ENCODE data around the gene KDM5B. TPM values are rescaled to one million over a fixed set of nuclear protein-coding genes. Genes with fewer than 3 reads are reported as not detected.
"Not testable (repeated sequence)": the region's sequence is repeated elsewhere in the genome, so short reads cannot be mapped to it uniquely, and the experiment has no call there.

KDM5B gene
- total RNA-seq, 4 donors from 2014 or later, result 50.5 to 104 (median 71.7) TPM

DNA sequence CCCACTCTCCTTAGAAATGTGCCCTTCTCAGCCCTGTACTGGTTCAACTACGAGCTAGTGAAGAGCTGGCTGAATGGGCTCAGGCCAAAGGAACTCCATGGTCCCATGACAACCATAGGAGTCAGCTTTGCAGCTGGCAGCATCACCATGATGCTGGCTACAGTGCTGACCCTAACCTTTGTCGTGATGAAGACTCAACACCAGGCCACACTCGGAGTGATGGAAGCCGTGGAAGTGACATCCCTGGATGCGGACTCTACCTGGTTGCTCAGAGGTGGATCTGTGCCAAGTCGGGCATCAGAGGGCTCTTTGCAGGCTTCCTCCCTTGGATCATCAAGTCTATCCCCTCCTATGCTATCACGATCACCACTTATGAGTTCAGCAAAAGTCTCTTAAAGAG, 11.6 kb downstream of the KDM5B start:
- WGBS, 2 donors (ENCODE audit: low coverage in 1 of 2), result 86% methylated on average over 7 of the region's 7 CpGs; no CpG with 5 or more reads in 1 of the 2 donors

DNA sequence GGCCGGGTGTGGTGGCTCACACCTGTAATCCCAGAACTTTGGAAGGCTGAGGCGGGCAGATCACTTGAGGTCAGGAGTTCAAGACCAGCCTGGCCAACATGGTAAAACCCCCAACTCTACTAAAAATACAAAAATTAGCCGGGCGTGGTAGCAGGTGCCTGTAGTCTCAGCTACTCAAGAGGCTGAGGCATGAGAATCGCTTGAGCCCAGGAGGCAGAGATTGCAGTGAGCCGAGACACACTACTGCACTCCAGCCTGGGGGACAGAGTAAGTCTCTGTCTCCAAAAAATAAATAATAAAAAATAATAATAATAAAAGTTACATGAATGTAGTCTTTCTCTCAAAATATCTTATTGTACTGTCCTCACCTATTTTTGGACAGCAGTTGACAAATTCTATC, 13.3 kb downstream of the KDM5B start:
- H3K36me3 ChIP-seq; H3K27me3 ChIP-seq; intact Hi-C loops (cut with DNase I; ENCODE audit: low total_unique reads); H3K27ac ChIP-seq; in situ Hi-C loops (cut with MboI; ENCODE audit: low pct_ligation_motif_present in 1 of 4, low pct_unique_long_range_greater_than_20kb in 1 of 4, low sequenced_read_pairs in 3 of 4); H3K9me3 ChIP-seq; DNase-seq; H3K4me3 ChIP-seq: not testable (repeated sequence)
- WGBS, 2 donors (ENCODE audit: low coverage in 1 of 2), result 53 to 60% methylated on average over 6 of the region's 6 CpGs
- peaks cover 14 to 67% (median 36%) of the 10 kb centered on the region in 4 donors for H3K4me1 ChIP-seq

More for the DNA sequence above, 11.6 kb downstream of the KDM5B start:
- in situ Hi-C loops (cut with MboI; ENCODE audit: low pct_ligation_motif_present in 1 of 4, low pct_unique_long_range_greater_than_20kb in 1 of 4, low sequenced_read_pairs in 3 of 4) (no loop called here), intact Hi-C loops (cut with DNase I; ENCODE audit: low total_unique reads) (no loop called here)
- Histone ChIP-seq H3K27ac (no peak overlapping the region), H3K9me3 (no peaks in the 10 kb centered on the region), H3K4me1 (peaks cover 7 to 50% (median 20%) of the 10 kb centered on the region in 4 donors), H3K36me3 (no peaks in the 10 kb centered on the region), H3K27me3 (no peaks in the 10 kb centered on the region), H3K4me3 (no peak overlapping the region)
- DNase-seq, result no peak
- TF ChIP-seq, protein P1, sequence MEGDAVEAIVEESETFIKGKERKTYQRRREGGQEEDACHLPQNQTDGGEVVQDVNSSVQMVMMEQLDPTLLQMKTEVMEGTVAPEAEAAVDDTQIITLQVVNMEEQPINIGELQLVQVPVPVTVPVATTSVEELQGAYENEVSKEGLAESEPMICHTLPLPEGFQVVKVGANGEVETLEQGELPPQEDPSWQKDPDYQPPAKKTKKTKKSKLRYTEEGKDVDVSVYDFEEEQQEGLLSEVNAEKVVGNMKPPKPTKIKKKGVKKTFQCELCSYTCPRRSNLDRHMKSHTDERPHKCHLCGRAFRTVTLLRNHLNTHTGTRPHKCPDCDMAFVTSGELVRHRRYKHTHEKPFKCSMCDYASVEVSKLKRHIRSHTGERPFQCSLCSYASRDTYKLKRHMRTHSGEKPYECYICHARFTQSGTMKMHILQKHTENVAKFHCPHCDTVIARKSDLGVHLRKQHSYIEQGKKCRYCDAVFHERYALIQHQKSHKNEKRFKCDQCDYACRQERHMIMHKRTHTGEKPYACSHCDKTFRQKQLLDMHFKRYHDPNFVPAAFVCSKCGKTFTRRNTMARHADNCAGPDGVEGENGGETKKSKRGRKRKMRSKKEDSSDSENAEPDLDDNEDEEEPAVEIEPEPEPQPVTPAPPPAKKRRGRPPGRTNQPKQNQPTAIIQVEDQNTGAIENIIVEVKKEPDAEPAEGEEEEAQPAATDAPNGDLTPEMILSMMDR (IDR thresholded peaks at IDR 0.05), result no peak
- TF ChIP-seq POLR2A (IDR thresholded peaks at IDR 0.05) (no peak), EP300 (IDR thresholded peaks at IDR 0.05; ENCODE audit: low read depth) (no peak), POLR2AphosphoS5 (IDR thresholded peaks at IDR 0.05) (no peak)

DNA sequence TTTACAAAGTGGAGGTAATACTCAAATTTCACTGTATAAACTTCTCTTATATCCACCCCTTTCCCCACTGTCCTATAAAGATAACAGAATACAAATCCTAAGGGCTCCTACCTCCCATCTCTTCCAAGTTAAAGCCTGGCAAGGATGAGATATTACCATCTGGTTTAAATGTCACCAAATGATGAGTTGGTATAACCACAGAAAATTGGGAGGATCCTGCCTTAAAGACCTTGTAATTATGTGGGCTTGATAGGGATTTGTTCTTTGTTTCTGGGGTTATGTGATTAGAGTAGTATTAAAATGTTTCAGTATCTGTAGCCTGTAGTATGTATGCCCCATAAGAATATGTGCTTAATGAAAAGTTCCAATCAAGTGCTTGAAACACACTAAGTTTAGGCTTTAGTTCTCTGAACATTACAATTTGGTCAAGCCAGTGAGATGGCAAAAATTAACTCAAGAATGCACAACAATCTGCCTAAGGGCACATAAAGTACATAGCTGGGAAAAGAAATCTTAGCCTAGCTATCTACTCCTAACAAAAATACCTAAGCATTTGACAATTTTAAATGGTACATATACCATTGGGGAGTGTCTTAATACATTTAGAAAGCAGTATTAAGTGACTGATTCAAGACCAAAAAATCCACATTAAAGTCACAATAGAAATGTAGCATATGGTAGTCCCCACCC, 14.0 kb downstream of the KDM5B start:
- no peak for TF ChIP-seq EP300 (IDR thresholded peaks at IDR 0.05; ENCODE audit: low read depth)
- TF ChIP-seq POLR2AphosphoS5 (IDR thresholded peaks at IDR 0.05), result no peak
- TF ChIP-seq POLR2A (IDR thresholded peaks at IDR 0.05), result no peak
- Histone ChIP-seq H3K4me1 (peaks cover 14 to 75% (median 41%) of the 10 kb centered on the region in 4 donors), H3K36me3 (no peaks in the 10 kb centered on the region), H3K27ac (no peak overlapping the region), H3K27me3 (no peaks in the 10 kb centered on the region), H3K4me3 (no peak overlapping the region), H3K9me3 (no peaks in the 10 kb centered on the region)
- in situ Hi-C loops (cut with MboI; ENCODE audit: low pct_ligation_motif_present in 1 of 4, low pct_unique_long_range_greater_than_20kb in 1 of 4, low sequenced_read_pairs in 3 of 4) (no loop called here), intact Hi-C loops (cut with DNase I; ENCODE audit: low total_unique reads) (no loop called here)
- DNase-seq, result no peak

DNA sequence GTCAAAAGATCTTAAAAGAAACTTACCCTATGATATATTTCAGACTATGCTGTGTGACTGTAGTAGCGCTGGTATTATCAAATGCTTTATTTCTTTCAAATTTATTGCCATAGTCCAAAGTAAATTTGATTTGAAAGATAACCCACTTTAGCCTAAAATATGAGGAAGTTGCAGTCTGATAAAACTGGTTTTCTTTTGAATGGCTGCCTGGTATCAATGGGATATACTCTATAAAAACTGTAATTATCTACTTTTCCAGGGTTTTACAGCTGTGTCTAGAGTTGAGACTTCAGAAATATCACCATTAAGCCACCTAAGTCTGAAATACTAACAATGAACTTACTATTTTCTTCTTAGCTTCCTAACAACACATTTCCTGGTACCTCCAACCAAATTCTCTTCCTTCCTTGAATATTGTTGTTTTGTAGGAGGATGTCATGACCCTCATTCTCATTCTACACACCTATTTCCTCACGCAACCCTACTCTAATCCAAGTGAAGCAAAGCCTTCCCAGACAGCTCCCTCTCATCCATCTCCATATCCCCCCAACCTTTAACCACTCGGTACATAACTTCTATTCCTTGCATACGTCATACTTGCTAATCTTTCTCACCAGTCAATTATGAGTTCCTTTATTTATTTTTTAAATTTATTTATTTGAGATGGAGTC, 17.0 kb downstream of the KDM5B start:
- H3K9me3 ChIP-seq, result no peaks in the 10 kb centered on the region
- TF ChIP-seq, protein P1 (IDR thresholded peaks at IDR 0.05), result no peak
- no peak overlapping the region for H3K4me3 ChIP-seq
- in situ Hi-C loops (cut with MboI; ENCODE audit: low pct_ligation_motif_present in 1 of 4, low pct_unique_long_range_greater_than_20kb in 1 of 4, low sequenced_read_pairs in 3 of 4) (no loop called here), intact Hi-C loops (cut with DNase I; ENCODE audit: low total_unique reads) (no loop called here)
- H3K36me3 ChIP-seq, result no peaks in the 10 kb centered on the region
- 35 to 63% methylated on average over 4 of the region's 4 CpGs for WGBS, 2 donors (ENCODE audit: low coverage in 1 of 2)
- H3K27me3 ChIP-seq, result no peaks in the 10 kb centered on the region
- H3K27ac ChIP-seq, result peak overlapping the region; percentile 45 to 67 (median 56)
- no peak for DNase-seq
- peaks cover 14 to 89% (median 56%) of the 10 kb centered on the region in 4 donors for H3K4me1 ChIP-seq

DNA sequence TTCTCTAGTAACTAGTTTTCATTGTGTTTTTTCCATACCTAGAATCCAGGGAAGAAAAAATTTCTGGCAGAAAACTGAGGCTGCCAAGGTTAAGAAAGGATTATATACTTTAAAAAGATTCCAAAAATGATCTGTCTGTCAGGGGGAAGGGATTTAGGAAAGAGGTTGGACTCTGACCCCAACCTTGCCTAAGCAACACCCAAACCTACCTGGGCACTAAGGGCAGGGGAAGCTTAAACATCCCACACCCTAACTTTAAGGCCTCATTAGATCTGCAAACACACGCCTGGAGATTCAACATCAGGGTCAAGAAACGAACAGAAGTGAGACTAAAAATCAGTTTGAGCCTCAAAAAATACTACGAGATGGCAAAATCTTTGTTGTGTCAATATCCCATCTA, 19.4 kb downstream of the KDM5B start:
- in situ Hi-C loops (cut with MboI; ENCODE audit: low pct_ligation_motif_present in 1 of 4, low pct_unique_long_range_greater_than_20kb in 1 of 4, low sequenced_read_pairs in 3 of 4) (no loop called here), intact Hi-C loops (cut with DNase I; ENCODE audit: low total_unique reads) (no loop called here)
- TF ChIP-seq EP300 (IDR thresholded peaks at IDR 0.05; ENCODE audit: low read depth), result no peak
- TF ChIP-seq POLR2A (IDR thresholded peaks at IDR 0.05), result no peak
- TF ChIP-seq, protein P1 (IDR thresholded peaks at IDR 0.05), result no peak
- TF ChIP-seq POLR2AphosphoS5 (IDR thresholded peaks at IDR 0.05), result peak in 2 of 3 donors; percentile 25 to 26
- H3K9me3 ChIP-seq, result no peaks in the 10 kb centered on the region
- no peaks in the 10 kb centered on the region for H3K27me3 ChIP-seq
- peak; percentile 53 for DNase-seq
- 39 to 49% methylated on average over 3 of the region's 3 CpGs for WGBS, 2 donors (ENCODE audit: low coverage in 1 of 2)
- peaks cover 7 to 83% (median 48%) of the 10 kb centered on the region in 4 donors for H3K4me1 ChIP-seq
- peak overlapping the region; percentile 72 to 82 (median 76) for H3K27ac ChIP-seq
- H3K4me3 ChIP-seq, result no peak overlapping the region
- H3K36me3 ChIP-seq, result no peaks in the 10 kb centered on the region

Measured in transverse colon (tissue), 4 donors.